Immature natural killer cell (primary cell): Measurements from ENCODE around the gene EYA2. TPM values are rescaled to one million over a fixed set of nuclear protein-coding genes. Genes with fewer than 3 reads are reported as not detected.

Experiments
- DNase-seq, 3 donors: peaks; one replicate each; pipeline ENCODE4 v3.0.0; 2022; ENCODE audit warnings: mixed read lengths in 1 of 3
- H3K27ac Mint-ChIP-seq, 6 donors: one replicate each; pipeline ENCODE4 v1.8.0; 2020; ENCODE audit warnings: mixed read lengths in 6 of 6, mild to moderate bottlenecking in 5 of 6, inconsistent platforms in 4 of 6, moderate library complexity in 3 of 6
- H3K27me3 Mint-ChIP-seq, 3 donors: one replicate each; pipeline ENCODE4 v1.8.0; 2020 to 2021; ENCODE audit warnings: low read depth in 3 of 3, mild to moderate bottlenecking in 3 of 3, mixed read lengths in 3 of 3, moderate library complexity in 3 of 3, inconsistent platforms in 1 of 3
- H3K36me3 Mint-ChIP-seq, 3 donors: one replicate each; pipeline ENCODE4 v1.8.0; 2020; ENCODE audit warnings: mixed read lengths in 3 of 3, inconsistent platforms in 2 of 3, mild to moderate bottlenecking in 2 of 3
- H3K4me1 Mint-ChIP-seq, 2 donors: one replicate each; pipeline ENCODE4 v1.8.0; 2020; ENCODE audit warnings: inconsistent platforms in 2 of 2, mild to moderate bottlenecking in 2 of 2, mixed read lengths in 2 of 2, moderate library complexity in 1 of 2
- H3K4me3 Mint-ChIP-seq, 5 donors: one replicate each; pipeline ENCODE4 v1.8.0; 2020; ENCODE audit warnings: mild to moderate bottlenecking in 5 of 5, mixed read lengths in 5 of 5, inconsistent platforms in 3 of 5, moderate library complexity in 3 of 5
- H3K9me3 Mint-ChIP-seq, 6 donors: one replicate each; pipeline ENCODE4 v1.8.0; 2020; ENCODE audit warnings: mild to moderate bottlenecking in 6 of 6, mixed read lengths in 6 of 6, inconsistent platforms in 4 of 6, moderate library complexity in 3 of 6
- polyA plus RNA-seq, 3 donors: library from polyadenylated mRNA; unstranded; fragments of 300-500 nt; fragmentation: Illumina TruSeq; gene quantifications; one replicate each; pipeline ENCODE4 v1.2.3, GENCODE V29; 2021

Gene EYA2
- polyA plus RNA-seq, 3 donors from 2014 or later = not detected

DNA sequence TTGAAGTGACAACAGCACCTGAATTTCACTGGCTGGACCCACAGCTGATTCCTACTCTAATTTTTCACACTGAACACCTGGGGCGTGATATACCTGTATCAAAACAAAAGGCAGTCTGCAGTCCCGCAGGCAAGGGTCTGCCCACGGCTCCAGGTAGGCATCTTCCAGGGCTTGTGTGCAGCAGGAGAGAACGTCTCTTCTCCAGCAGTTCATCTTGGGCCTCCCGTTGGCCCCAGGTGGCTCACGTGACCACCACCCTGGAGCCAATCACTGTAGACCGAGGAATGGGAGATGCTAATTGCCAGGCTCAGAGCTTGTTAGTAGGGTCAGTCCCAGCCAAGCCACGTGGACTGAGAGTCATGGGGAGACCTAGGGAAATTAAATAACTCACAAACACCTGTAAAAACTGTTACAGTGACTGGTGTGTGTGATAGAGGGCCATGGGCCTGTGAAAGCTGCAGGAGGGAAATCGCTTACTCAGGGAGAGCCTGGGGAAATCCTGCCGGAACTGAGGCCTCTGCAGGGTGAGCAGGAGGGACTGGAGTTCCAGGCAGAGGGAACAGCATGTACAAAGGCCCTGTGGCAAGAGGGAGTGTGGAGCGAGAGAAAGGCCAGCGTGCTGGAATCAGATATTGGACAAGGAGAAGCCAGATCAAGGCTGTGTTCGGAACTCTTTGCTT lies 83.4 kb downstream of the EYA2 start:
- Mint-ChIP-seq H3K27ac (no peak overlapping the region), H3K9me3 (peaks cover 0 to 7% (median 2%) of the 10 kb centered on the region in 6 donors)

DNA sequence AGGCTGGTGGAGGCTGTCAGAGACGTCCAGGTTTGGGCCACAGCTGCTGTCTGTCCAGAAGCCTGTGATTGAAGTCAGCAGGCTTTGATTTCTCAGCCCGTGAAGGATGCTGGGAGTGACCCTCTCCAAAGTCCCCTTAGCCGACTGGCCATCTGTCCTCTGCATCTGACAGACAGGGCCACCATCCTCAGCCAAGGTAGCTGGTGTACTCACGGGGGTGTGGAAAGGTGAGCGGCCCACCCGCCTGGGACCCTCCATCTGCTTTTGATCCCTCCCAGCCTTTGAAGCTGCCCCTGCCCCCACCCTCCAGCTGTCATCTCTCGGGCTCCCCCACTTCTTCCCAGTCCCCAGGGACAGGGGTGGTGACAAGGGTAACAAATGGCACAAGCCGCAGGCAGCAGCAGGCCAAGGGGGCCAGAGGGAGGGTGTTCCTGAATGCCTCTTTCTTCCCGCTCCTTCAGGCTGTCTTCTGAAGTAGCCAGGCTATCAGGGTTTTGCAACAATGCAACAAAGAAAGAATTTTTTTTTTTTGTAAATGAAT lies 84.4 kb downstream of the EYA2 start:
- Mint-ChIP-seq H3K4me3 (no peak overlapping the region), H3K9me3 (peaks cover 0 to 14% (median 6%) of the 10 kb centered on the region in 6 donors), H3K27ac (no peak overlapping the region), H3K4me1 (no peaks in the 10 kb centered on the region), H3K36me3 (peaks cover 0 to 6% (median 0%) of the 10 kb centered on the region in 3 donors), H3K27me3 (peaks cover 5 to 11% (median 6%) of the 10 kb centered on the region in 3 donors)
- DNase-seq = no peak

More for the DNA sequence above, 83.4 kb downstream of the EYA2 start:
- no peaks in the 10 kb centered on the region for H3K4me1 Mint-ChIP-seq
- no peak overlapping the region for H3K4me3 Mint-ChIP-seq
- no peak for DNase-seq
- peaks cover 1 to 9% (median 6%) of the 10 kb centered on the region in 3 donors for H3K27me3 Mint-ChIP-seq
- peaks cover 0 to under 1% (median 0%) of the 10 kb centered on the region in 3 donors for H3K36me3 Mint-ChIP-seq

DNA sequence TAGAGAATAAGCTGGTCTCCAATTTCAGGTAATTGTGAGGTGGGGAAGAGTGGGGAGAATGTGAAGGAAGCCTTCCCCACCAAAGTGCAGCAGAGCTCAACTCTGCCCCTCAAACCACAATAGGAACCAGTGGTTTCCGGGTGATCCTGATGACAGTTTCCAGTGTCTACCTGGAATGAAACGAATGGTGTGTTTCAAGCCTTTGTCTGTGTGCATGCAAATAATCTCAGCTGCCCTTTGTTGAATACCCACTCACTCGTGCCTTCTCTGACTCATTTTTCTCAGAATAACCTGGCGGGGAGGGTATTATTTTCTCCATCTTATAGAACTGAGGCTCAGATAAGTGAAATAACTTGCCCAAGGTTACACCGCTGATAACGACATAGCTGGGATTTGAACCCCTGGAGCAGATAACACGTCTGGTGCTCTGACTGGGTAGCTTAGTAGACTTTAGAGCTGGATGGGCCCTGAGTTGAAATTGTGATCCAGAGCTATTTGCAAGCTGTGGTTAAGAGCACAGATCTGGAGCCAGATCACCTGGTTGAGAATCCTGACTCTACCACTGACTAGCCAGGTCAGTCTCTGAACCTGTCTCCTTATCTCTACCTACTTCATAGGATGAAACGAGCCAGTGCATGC lies 85.1 kb downstream of the EYA2 start:
- peaks cover 3 to 11% (median 6%) of the 10 kb centered on the region in 3 donors for H3K27me3 Mint-ChIP-seq
- no peaks in the 10 kb centered on the region for H3K4me1 Mint-ChIP-seq

DNA sequence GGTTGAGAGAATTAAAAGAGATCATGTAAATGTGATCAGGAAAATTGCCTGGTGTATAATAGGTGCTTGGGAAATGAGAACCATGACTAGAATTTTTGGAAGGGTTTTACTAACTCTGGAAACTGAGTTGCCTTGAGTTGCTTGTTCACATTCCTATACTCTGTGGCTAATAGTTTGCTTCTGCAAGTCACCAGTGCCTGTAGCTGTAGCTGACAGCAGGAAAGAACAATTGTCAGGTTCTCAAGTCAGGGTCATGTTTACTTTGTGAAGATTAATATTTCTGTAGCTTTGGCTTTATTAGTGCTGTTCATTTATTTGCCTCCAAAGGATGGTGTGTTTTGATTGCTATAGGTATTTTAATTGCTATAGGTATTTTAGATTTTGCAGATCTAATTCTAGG lies 86.5 kb downstream of the EYA2 start:
- Mint-ChIP-seq H3K27me3 (peaks cover 3 to 11% (median 10%) of the 10 kb centered on the region in 3 donors), H3K9me3 (peaks cover 0 to 14% (median 8%) of the 10 kb centered on the region in 6 donors), H3K4me1 (no peaks in the 10 kb centered on the region), H3K27ac (no peak overlapping the region), H3K36me3 (peaks cover 0 to 6% (median 0%) of the 10 kb centered on the region in 3 donors), H3K4me3 (no peak overlapping the region)
- no peak for DNase-seq

More for the DNA sequence above, 85.1 kb downstream of the EYA2 start:
- no peak for DNase-seq
- H3K4me3 Mint-ChIP-seq = no peak overlapping the region
- peaks cover 0 to 14% (median 7%) of the 10 kb centered on the region in 6 donors for H3K9me3 Mint-ChIP-seq
- peaks cover 0 to 6% (median 0%) of the 10 kb centered on the region in 3 donors for H3K36me3 Mint-ChIP-seq
- H3K27ac Mint-ChIP-seq = no peak overlapping the region

DNA sequence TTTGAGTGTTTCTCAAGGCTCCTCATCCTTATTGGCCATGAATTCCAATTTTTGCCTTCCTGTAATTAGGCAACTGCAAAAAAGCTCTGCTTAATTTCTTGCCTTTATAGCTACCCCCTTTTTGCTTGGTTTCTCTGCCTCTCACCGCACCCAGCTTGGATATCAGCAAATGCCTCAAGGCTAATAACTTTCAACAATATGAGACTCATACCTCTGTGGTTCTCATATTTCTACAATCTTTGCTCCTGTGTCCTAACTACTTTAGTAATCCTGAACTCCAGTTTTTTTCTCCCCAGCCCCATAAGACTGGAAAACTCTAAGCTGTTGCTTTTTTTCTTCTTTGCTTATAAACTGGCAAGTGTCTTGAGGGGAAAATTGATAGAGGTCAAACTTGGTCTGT lies 88.8 kb downstream of the EYA2 start:
- H3K4me3 Mint-ChIP-seq = no peak overlapping the region
- no peak overlapping the region for H3K27ac Mint-ChIP-seq
- no peak for DNase-seq
- H3K4me1 Mint-ChIP-seq = no peaks in the 10 kb centered on the region
- peaks cover 0 to 6% (median 0%) of the 10 kb centered on the region in 3 donors for H3K36me3 Mint-ChIP-seq
- H3K27me3 Mint-ChIP-seq = peaks cover 3 to 10% (median 6%) of the 10 kb centered on the region in 3 donors
- H3K9me3 Mint-ChIP-seq = peaks cover 0 to 14% (median 8%) of the 10 kb centered on the region in 6 donors

DNA sequence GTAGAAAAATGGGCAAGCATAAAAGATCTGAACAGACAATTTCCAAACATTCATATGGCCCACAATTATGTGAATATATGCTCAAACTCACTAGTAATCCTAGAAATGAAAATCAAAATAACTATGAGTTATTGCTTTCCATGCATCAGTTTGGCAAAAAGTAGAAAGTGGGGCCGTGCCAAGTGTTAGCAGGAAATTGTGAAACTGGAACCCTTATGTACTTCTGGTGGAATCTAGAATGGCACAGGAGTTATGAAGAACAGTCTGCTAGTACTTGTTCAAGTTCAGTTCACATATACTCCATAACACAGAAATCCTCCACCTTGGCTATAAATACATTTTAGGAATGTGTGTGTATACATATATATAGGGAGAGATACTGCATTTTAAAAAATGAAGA lies 89.8 kb downstream of the EYA2 start:
- Mint-ChIP-seq H3K4me3 (no peak overlapping the region), H3K9me3 (peaks cover 0 to 14% (median 8%) of the 10 kb centered on the region in 6 donors), H3K27me3 (peaks cover 3 to 10% (median 6%) of the 10 kb centered on the region in 3 donors), H3K4me1 (no peaks in the 10 kb centered on the region), H3K36me3 (peaks cover 0 to 6% (median 0%) of the 10 kb centered on the region in 3 donors), H3K27ac (no peak overlapping the region)
- DNase-seq = no peak

DNA sequence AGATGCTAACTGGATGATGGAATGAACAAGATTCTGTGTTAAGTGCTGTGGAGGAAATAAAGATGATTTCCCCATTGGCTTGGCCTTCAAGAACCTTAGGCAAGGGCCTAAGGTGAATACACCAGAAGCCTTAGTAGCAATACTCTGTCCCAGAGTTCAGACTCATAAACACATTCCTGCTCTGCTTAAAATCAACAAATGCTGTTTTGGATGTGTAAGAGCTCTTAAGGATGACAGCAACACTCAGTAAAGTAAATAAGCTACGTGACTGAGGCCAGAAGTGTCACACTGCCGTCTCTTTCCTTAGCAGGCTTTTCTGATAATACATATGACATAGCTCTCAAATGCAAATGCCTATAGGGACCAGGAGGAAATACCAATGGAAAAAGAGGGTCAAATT lies 90.6 kb downstream of the EYA2 start:
- Mint-ChIP-seq H3K36me3 (peaks cover 0 to 6% (median 0%) of the 10 kb centered on the region in 3 donors), H3K27ac (no peak overlapping the region), H3K27me3 (peaks cover 3 to 12% (median 8%) of the 10 kb centered on the region in 3 donors), H3K4me3 (no peak overlapping the region), H3K4me1 (no peaks in the 10 kb centered on the region), H3K9me3 (peaks cover 0 to 14% (median 8%) of the 10 kb centered on the region in 6 donors)
- no peak for DNase-seq

DNA sequence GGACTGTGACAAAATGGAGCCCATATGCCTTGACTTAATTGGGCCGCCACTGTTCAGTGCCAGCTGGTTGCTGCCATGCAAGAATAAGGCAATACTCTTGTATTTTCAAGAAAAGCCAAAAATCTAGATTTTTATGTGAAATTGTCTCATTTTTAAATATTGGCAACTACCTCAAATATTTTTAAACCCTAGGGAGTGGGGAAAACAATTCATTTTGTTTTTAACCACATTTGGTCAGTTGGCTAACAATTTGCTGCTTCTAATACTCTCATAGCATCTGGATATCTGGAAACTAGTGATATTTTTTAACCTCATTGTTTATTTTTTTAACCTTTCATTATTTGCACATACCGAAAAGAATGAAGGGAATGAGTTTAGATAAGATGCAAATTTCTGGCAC lies 91.0 kb downstream of the EYA2 start:
- Mint-ChIP-seq H3K36me3 (peaks cover 0 to 6% (median 0%) of the 10 kb centered on the region in 3 donors), H3K4me1 (no peaks in the 10 kb centered on the region), H3K27ac (no peak overlapping the region), H3K9me3 (peaks cover 0 to 14% (median 8%) of the 10 kb centered on the region in 6 donors), H3K4me3 (no peak overlapping the region), H3K27me3 (peaks cover 3 to 12% (median 12%) of the 10 kb centered on the region in 3 donors)
- no peak for DNase-seq

- Mint-ChIP-seq H3K36me3 (peaks cover 0 to 6% (median 0%) of the 10 kb centered on the region in 3 donors), H3K4me3 (no peak overlapping the region), H3K27me3 (peaks cover 4 to 13% (median 12%) of the 10 kb centered on the region in 3 donors), H3K9me3 (peaks cover 0 to 14% (median 8%) of the 10 kb centered on the region in 6 donors), H3K27ac (no peak overlapping the region), H3K4me1 (no peaks in the 10 kb centered on the region)
- no peak for DNase-seq
Measured at GRCh38 chr20:46987001-46987400, 92.4 kb downstream of the EYA2 start.

DNA sequence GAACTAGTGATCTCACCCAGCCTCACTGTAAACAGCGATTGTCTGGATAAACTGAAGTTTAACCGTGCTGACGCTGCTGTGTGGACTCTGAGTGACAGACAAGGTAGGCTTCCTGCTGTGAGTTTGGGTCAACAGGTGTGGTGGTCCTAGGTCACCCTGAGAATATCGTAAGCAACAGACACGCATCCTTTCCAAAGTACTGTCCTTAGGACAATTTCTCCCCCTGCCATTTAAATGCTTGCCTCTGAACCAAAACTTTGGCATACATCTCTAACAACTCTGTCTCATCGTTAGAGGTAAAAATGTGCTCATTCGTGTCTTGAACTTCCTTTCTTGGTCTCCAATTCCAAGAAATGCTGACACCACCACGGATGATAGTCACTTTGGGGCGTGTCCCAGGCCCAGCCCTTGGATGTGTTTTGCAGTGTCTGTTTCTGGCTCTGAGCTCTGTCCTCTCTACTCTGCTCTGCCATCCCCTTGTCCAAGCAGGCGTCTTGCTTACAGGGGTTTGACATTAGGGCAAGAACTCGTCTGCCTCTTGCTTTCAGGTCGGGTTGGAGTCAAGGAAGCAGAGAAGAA lies 95.5 kb downstream of the EYA2 start:
- no peaks in the 10 kb centered on the region for H3K36me3 Mint-ChIP-seq
- peaks cover 0 to under 1% (median 0%) of the 10 kb centered on the region in 6 donors for H3K9me3 Mint-ChIP-seq
- H3K4me1 Mint-ChIP-seq = peaks cover 5 to 11% of the 10 kb centered on the region in 2 donors
- H3K27me3 Mint-ChIP-seq = peaks cover 7 to 9% (median 8%) of the 10 kb centered on the region in 3 donors
- no peak for DNase-seq
- H3K27ac Mint-ChIP-seq = no peak overlapping the region
- no peak overlapping the region for H3K4me3 Mint-ChIP-seq

DNA sequence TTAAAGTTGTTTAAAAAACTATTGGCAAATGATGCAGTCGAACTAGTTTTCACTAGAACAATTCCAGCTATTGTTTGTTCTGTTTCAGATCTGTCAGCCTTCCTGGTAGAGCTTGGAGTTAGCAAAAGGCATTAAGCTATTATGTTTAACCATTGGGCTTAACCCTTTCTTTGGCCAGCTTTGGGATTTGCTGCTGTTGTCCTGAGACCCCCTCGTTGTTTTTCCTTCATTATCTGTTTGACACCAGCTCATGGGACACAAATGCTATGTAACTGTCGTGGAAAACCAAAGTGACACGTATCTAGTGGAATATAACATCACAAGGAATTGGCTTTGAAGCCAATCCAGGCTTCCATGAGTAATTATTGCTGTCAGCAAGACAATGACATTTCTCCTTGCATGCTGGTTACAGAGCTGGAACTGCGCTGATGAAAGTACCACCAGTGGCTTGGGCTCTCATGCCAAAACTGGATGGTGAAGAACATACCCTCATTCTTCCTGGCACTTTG lies 96.0 kb downstream of the EYA2 start:
- Mint-ChIP-seq H3K36me3 (no peaks in the 10 kb centered on the region), H3K4me3 (no peak overlapping the region), H3K27ac (no peak overlapping the region), H3K4me1 (peaks cover 5 to 11% of the 10 kb centered on the region in 2 donors), H3K9me3 (no peaks in the 10 kb centered on the region), H3K27me3 (peaks cover 5 to 9% (median 7%) of the 10 kb centered on the region in 3 donors)
- DNase-seq = no peak

DNA sequence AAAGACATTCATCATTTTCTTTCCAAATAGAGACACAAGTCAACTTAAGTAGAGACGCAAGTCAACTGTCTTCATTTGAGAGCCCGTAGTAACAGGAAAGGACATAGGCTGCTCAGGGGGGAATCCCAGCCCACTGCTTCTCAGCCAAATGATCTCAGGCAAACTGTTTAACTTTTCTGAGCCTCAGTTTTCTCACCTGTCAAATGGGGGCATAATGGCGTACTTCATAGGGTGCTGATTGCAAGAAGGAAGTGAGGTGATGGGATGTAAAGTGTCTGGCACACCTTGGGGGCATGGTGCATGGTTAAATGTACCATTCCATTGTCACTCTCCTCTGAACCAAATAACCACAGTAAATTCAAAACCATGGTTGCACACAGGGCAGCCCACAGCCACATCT lies 96.5 kb downstream of the EYA2 start:
- peaks cover 5 to 10% (median 9%) of the 10 kb centered on the region in 3 donors for H3K27me3 Mint-ChIP-seq
- DNase-seq = no peak
- no peak overlapping the region for H3K27ac Mint-ChIP-seq
- H3K36me3 Mint-ChIP-seq = no peaks in the 10 kb centered on the region
- H3K4me3 Mint-ChIP-seq = no peak overlapping the region
- no peaks in the 10 kb centered on the region for H3K9me3 Mint-ChIP-seq
- peaks cover 5 to 11% of the 10 kb centered on the region in 2 donors for H3K4me1 Mint-ChIP-seq

- H3K4me3 Mint-ChIP-seq = no peak overlapping the region
- no peaks in the 10 kb centered on the region for H3K9me3 Mint-ChIP-seq
- H3K27me3 Mint-ChIP-seq = peaks cover 5 to 12% (median 9%) of the 10 kb centered on the region in 3 donors
- H3K4me1 Mint-ChIP-seq = peaks cover 5 to 11% of the 10 kb centered on the region in 2 donors
- H3K36me3 Mint-ChIP-seq = no peaks in the 10 kb centered on the region
- DNase-seq = no peak
- no peak overlapping the region for H3K27ac Mint-ChIP-seq
Measured at GRCh38 chr20:46991880-46992639, 97.4 kb downstream of the EYA2 start.
